SK-N-SH (cell line): ENCODE data around the gene EDN3. TPM values are rescaled to one million over a fixed set of nuclear protein-coding genes. Genes with fewer than 3 reads are reported as not detected.

Experiments
- CTCF ChIA-PET: fragments of 300-600, 350-600 bp; formaldehyde crosslinking; extraction: SDS; loops from one replicate; lab custom pipeline; 2021; lab: Yijun Ruan, JAX
- POLR2A ChIA-PET: fragments of 350-600 bp; sonication (Branson Sonifier 250); formaldehyde crosslinking; extraction: SDS; loops from one replicate; lab custom pipeline; 2020; ENCODE audit warnings: antibody characterized with exemption, inconsistent platforms; lab: Yijun Ruan, JAX
- DNase-seq: peaks from one replicate; pipeline ENCODE4 v3.0.0; 2012
- H2AFZ ChIP-seq: fragments of 200-600 bp; sonication (generic); 2 replicates; pipeline ENCODE4 v1.8.1; 2016; ENCODE audit warnings: antibody characterized with exemption, mild to moderate bottlenecking, low read depth
- H3F3A ChIP-seq: fragments of 200-600 bp; sonication (generic); replicated peaks from 2 replicates; pipeline ENCODE3; 2016; ENCODE audit warnings: antibody characterized with exemption, mild to moderate bottlenecking; ENCODE audit not compliant: insufficient read depth
- H3K27ac ChIP-seq, 2 experiments: fragments of 200-500 bp in 1 of 2; fragments of 200-600 bp in 1 of 2; sonication (Bioruptor generic) in 1 of 2; sonication (generic), shearing (Covaris generic) in 1 of 2; 2 replicates each; pipeline versions ENCODE4 v1.5.1 to v1.6.1; 2014 to 2016; ENCODE audit warnings: low read depth in 2 of 2, inconsistent platforms in 1 of 2, low read length in 1 of 2, mild to moderate bottlenecking in 1 of 2, mixed read lengths in 1 of 2
- H3K27me3 ChIP-seq: fragments of 200-600 bp; sonication (generic), shearing (Covaris generic); 2 replicates; pipeline ENCODE4 v1.6.1; 2016; ENCODE audit warnings: mixed run types; ENCODE audit not compliant: insufficient read depth
- H3K36me3 ChIP-seq, 2 experiments: fragments of 200-500 bp in 1 of 2; fragments of 200-600 bp in 1 of 2; sonication (Bioruptor generic) in 1 of 2; sonication (generic) in 1 of 2; replicated peaks in 1 of 2; 2 replicates each; pipeline versions ENCODE3 to v1.5.1; 2014 to 2016; ENCODE audit warnings: low read length in 1 of 2, mild to moderate bottlenecking in 1 of 2; ENCODE audit not compliant: insufficient read depth in 2 of 2, control insufficient read depth in 1 of 2
- H3K4me1 ChIP-seq, 2 experiments: fragments of 200-500 bp in 1 of 2; fragments of 200-600 bp in 1 of 2; sonication (Bioruptor generic) in 1 of 2; sonication (generic), shearing (Covaris generic) in 1 of 2; 2 replicates each; pipeline versions ENCODE4 v1.5.1 to v1.6.1; 2014 to 2016; ENCODE audit warnings: low read depth in 1 of 2, low read length in 1 of 2, mixed run types in 1 of 2; ENCODE audit not compliant: insufficient read depth in 2 of 2, control insufficient read depth in 1 of 2
- H3K4me2 ChIP-seq: fragments of 200-600 bp; sonication (generic), shearing (Covaris generic); 2 replicates; pipeline ENCODE4 v1.6.1; 2017; ENCODE audit warnings: mixed run types
- H3K4me3 ChIP-seq, 2 experiments: fragments of 200-500 bp in 1 of 2; fragments of 200-600 bp in 1 of 2; sonication (Bioruptor generic) in 1 of 2; sonication (generic), shearing (Covaris generic) in 1 of 2; 2 replicates each; pipeline versions ENCODE4 v1.5.1 to v1.8.1; 2014 to 2016; ENCODE audit warnings: low read depth in 2 of 2, inconsistent platforms in 1 of 2, low read length in 1 of 2, mild to moderate bottlenecking in 1 of 2, mixed read lengths in 1 of 2, moderate library complexity in 1 of 2
- H3K79me2 ChIP-seq: fragments of 200-600 bp; sonication (generic); 2 replicates; pipeline ENCODE4 v1.8.1; 2017; ENCODE audit warnings: mild to moderate bottlenecking; ENCODE audit not compliant: insufficient read depth
- H3K9ac ChIP-seq: fragments of 200-600 bp; sonication (generic); 2 replicates; pipeline ENCODE4 v1.6.1; 2017; ENCODE audit warnings: mixed run types
- H3K9me2 ChIP-seq: fragments of 200-600 bp; sonication (generic); 2 replicates; pipeline ENCODE4 v1.6.1; 2017; ENCODE audit warnings: mixed run types
- H3K9me3 ChIP-seq: fragments of 200-600 bp; sonication (generic); 2 replicates; pipeline ENCODE4 v1.6.1; 2017; ENCODE audit warnings: mixed run types, mild to moderate bottlenecking, moderate library complexity
- H4K20me1 ChIP-seq: fragments of 200-600 bp; sonication (generic); 2 replicates; pipeline ENCODE4 v1.6.1; 2017; ENCODE audit warnings: mild to moderate bottlenecking, mixed run types; ENCODE audit not compliant: insufficient read depth
- CHD2 ChIP-seq: fragments of 150-350 bp; IDR thresholded peaks from 2 replicates; pipeline ENCODE4 v1.6.1; 2018; ENCODE audit warnings: low read length; ENCODE audit not compliant: partially characterized antibody
- CTCF ChIP-seq: fragments of 200-600 bp; sonication (generic); IDR thresholded peaks from 2 replicates; pipeline ENCODE4 v1.6.1; 2017; ENCODE audit warnings: antibody characterized with exemption, mild to moderate bottlenecking, moderate library complexity
- ELF1 ChIP-seq: IDR thresholded peaks from 2 replicates; pipeline ENCODE4 v1.4.0; 2012
- EP300 ChIP-seq, 2 experiments: IDR thresholded peaks; 2 replicates each; pipeline versions ENCODE4 v1.4.0 to v1.6.1; 2012; ENCODE audit warnings: borderline replicate concordance in 1 of 2, low read depth in 1 of 2, low read length in 1 of 2
- EZH2phosphoT487 ChIP-seq: fragments of 200-600 bp; sonication (generic); IDR thresholded peaks from 2 replicates; pipeline ENCODE4 v1.6.1; 2017; ENCODE audit warnings: low read depth, mixed run types, mild to moderate bottlenecking, antibody characterized with exemption, moderate library complexity, borderline replicate concordance
- FOSL2 ChIP-seq: IDR thresholded peaks from 2 replicates; pipeline ENCODE4 v1.4.0; 2012; ENCODE audit warnings: low read depth, mild to moderate bottlenecking, moderate library complexity, borderline replicate concordance
- FOXM1 ChIP-seq: IDR thresholded peaks from 2 replicates; pipeline ENCODE4 v1.4.0; 2012; ENCODE audit warnings: low read depth, mild to moderate bottlenecking
- GABPA ChIP-seq: IDR thresholded peaks from 2 replicates; pipeline ENCODE4 v1.4.0; 2012; ENCODE audit warnings: low read depth, mild to moderate bottlenecking
- JUND ChIP-seq: IDR thresholded peaks from 2 replicates; pipeline ENCODE4 v1.4.0; 2012
- MXI1 ChIP-seq: IDR thresholded peaks from 2 replicates; pipeline ENCODE4 v1.6.1; 2012; ENCODE audit warnings: mild to moderate bottlenecking, low read depth, low read length, improper control_type of control experiment
- NFIC ChIP-seq: IDR thresholded peaks from 2 replicates; pipeline ENCODE4 v1.4.0; 2012; ENCODE audit warnings: borderline replicate concordance
- NRF1 ChIP-seq: IDR thresholded peaks from 2 replicates; pipeline ENCODE4 v1.6.1; 2012; ENCODE audit warnings: low read depth, mild to moderate bottlenecking, low read length
- POLR2AphosphoS5 ChIP-seq: IDR thresholded peaks from 2 replicates; pipeline ENCODE4 v1.6.1; 2012; ENCODE audit warnings: low read depth, low read length
- RCOR1 ChIP-seq: fragments of 150-350 bp; IDR thresholded peaks from 2 replicates; pipeline ENCODE4 v1.6.1; 2017; ENCODE audit warnings: antibody characterized with exemption, low read length
- REST ChIP-seq: IDR thresholded peaks from 2 replicates; pipeline ENCODE4 v1.6.1; 2012; ENCODE audit warnings: mild to moderate bottlenecking, low read depth, low read length, moderate library complexity
- RFX5 ChIP-seq: IDR thresholded peaks from 2 replicates; pipeline ENCODE4 v1.6.1; 2012; ENCODE audit warnings: mild to moderate bottlenecking, improper control_type of control experiment, low read length
- RXRA ChIP-seq: IDR thresholded peaks from 2 replicates; pipeline ENCODE4 v1.4.0; 2012; ENCODE audit warnings: low read depth, mild to moderate bottlenecking, borderline replicate concordance
- SMC3 ChIP-seq: IDR thresholded peaks from 2 replicates; pipeline ENCODE4 v1.6.1; 2012; ENCODE audit warnings: low read depth, low read length, improper control_type of control experiment
- TAF1 ChIP-seq: IDR thresholded peaks from 2 replicates; pipeline ENCODE4 v1.6.1; 2012; ENCODE audit warnings: low read depth, mild to moderate bottlenecking, low read length, moderate library complexity, borderline replicate concordance
- USF2 ChIP-seq: fragments of 150-350 bp; IDR thresholded peaks from 2 replicates; pipeline ENCODE4 v1.6.1; 2017; ENCODE audit warnings: antibody characterized with exemption, low read length, low read depth, borderline replicate concordance
- WGBS: methylation state at CpG from one replicate; pipeline ENCODE4 v1.1.6; 2017; ENCODE audit warnings: low lambda C conversion rate; 5-methylcytosine and 5-hydroxymethylcytosine counted together
- polyA plus RNA-seq, 3 experiments: library from polyadenylated mRNA; depleted of rRNA; stranded (reverse); fragments of >200 nt; gene quantifications; 2 replicates each; pipeline ENCODE4 v1.2.3, GENCODE V29; 2012
- TF ChIP-seq, protein P1 (sequence below): IDR thresholded peaks from 2 replicates; pipeline ENCODE4 v1.4.0; 2012; ENCODE audit warnings: low read depth

The EDN3 gene
- polyA plus RNA-seq, 1 of the 3 experiments (the other 2 are of a cell fraction): 0.02 TPM

DNA sequence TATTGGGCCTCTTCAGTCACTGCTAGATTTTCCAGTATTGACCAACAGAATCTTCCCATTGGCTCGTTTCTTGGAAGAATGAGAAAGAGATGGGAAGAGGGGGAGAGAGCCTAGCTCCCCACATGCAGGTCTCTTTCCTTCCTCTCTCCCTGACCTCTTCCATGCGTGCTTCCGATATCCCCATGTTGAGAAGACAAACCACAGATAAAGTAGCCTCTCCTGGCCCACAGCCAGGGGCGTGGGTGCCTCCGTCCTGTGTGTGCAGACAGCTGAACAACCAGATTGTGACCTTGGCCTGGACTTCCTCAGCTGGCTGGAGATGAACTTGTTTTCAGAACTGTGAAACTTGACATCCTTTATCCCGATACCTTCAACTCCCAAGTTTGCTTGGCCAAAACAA is 71.0 kb downstream of the EDN3 start:
- no peaks in the 10 kb centered on the region for H3K79me2 ChIP-seq
- no peak for DNase-seq
- WGBS: 32% methylated on average over 3 of the region's 6 CpGs
- H3K9ac ChIP-seq: no peak overlapping the region
- TF ChIP-seq USF2: no peak
- no peak for TF ChIP-seq NFIC
- TF ChIP-seq FOXM1: no peak
- TF ChIP-seq SMC3: no peak
- no peak for TF ChIP-seq FOSL2
- TF ChIP-seq CHD2: no peak
- no peak for TF ChIP-seq RXRA
- TF ChIP-seq EP300 (IDR thresholded peaks at IDR 0.05; ENCODE audit: borderline replicate concordance in 1 of 2, low read depth in 1 of 2, low read length in 1 of 2): no peak
- no peak for TF ChIP-seq GABPA
- no peaks in the 10 kb centered on the region for H3K27me3 ChIP-seq
- no peaks in the 10 kb centered on the region for H3K9me2 ChIP-seq
- POLR2A ChIA-PET: no interaction called here
- no peak overlapping the region for H2AFZ ChIP-seq
- no peak overlapping the region for H3K4me2 ChIP-seq
- H3K27ac ChIP-seq: no peak overlapping the region
- H3K4me3 ChIP-seq: no peak overlapping the region
- no peaks in the 10 kb centered on the region for H3K9me3 ChIP-seq
- no peaks in the 10 kb centered on the region for H4K20me1 ChIP-seq
- CTCF ChIA-PET: no interaction called here
- H3K36me3 ChIP-seq: no peaks in the 10 kb centered on the region
- H3K4me1 ChIP-seq: no peaks in the 10 kb centered on the region; a peak in 1 of 4 replicates
- H3F3A ChIP-seq: no peaks in the 10 kb centered on the region

DNA sequence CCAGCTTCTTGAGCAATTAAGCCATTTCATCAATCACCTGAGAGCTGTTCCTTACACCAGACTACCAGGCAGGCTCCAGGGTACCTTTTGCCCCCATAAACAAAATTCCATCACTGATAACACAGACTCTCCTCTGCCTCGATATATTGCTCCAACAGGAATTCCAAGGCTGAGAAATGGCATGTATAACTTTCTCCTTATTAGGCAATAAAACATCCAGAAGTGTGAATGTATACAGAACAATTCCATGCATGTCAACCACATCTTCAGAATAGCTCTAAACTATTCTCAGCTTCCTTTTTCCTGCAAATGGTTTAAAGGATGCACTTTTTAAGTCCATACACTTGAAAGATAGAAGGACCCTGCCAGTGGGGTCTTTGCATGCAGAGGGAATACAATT is 73.8 kb downstream of the EDN3 start:
- no peaks in the 10 kb centered on the region for H3K9me2 ChIP-seq
- WGBS: 0% methylated on average over 1 of the region's 1 CpG
- no peaks in the 10 kb centered on the region for H3K36me3 ChIP-seq
- POLR2A ChIA-PET: no interaction called here
- no peak overlapping the region for H3K4me2 ChIP-seq
- TF ChIP-seq TAF1 (no peak), EZH2phosphoT487 (no peak), SMC3 (no peak), REST (no peak), MXI1 (no peak), ELF1 (no peak), NRF1 (no peak), RXRA (no peak), CTCF (no peak), POLR2AphosphoS5 (no peak), RFX5 (no peak), GABPA (no peak), RCOR1 (no peak), JUND (no peak)
- TF ChIP-seq, protein P1, sequence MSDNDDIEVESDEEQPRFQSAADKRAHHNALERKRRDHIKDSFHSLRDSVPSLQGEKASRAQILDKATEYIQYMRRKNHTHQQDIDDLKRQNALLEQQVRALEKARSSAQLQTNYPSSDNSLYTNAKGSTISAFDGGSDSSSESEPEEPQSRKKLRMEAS: no peak
- no peaks in the 10 kb centered on the region; a peak in 1 of 4 replicates for H3K4me1 ChIP-seq
- no peak overlapping the region for H2AFZ ChIP-seq
- CTCF ChIA-PET: interaction anchor here (1.7 kb wide), 1 partner anchor 151 kb away, joined by 5 read pairs; no protein-coding TSS in a partner anchor
- no peaks in the 10 kb centered on the region for H3K79me2 ChIP-seq
- H3K27ac ChIP-seq: no peak overlapping the region
- no peaks in the 10 kb centered on the region for H3K27me3 ChIP-seq
- no peak for DNase-seq
- no peak overlapping the region for H3K9ac ChIP-seq
- no peaks in the 10 kb centered on the region for H3K9me3 ChIP-seq
- peaks cover 4% of the 10 kb centered on the region for H3F3A ChIP-seq
- H4K20me1 ChIP-seq: no peaks in the 10 kb centered on the region
- H3K4me3 ChIP-seq: no peak overlapping the region
